GM21737 (cell line): Measurements from ENCODE around the gene ZNF473.
"Not testable (repeated sequence)": the region's sequence is repeated elsewhere in the genome, so short reads cannot be mapped to it uniquely, and the experiment has no call there.

Experiments
- ATAC-seq: cut with Tn5 transposase; IDR thresholded peaks from one replicate; pipeline ENCODE4 v1.9.1; 2021; ENCODE audit warnings: mild to moderate bottlenecking, moderate library complexity; ENCODE audit not compliant: unreplicated experiment

The ZNF473 gene

GRCh38 chr19:50097884-50098283 lies 72.1 kb downstream of the ZNF473 start:
- ATAC-seq: not testable (repeated sequence)

GRCh38 chr19:50098892-50099291 lies 73.1 kb downstream of the ZNF473 start:
- not testable (repeated sequence) for ATAC-seq

DNA sequence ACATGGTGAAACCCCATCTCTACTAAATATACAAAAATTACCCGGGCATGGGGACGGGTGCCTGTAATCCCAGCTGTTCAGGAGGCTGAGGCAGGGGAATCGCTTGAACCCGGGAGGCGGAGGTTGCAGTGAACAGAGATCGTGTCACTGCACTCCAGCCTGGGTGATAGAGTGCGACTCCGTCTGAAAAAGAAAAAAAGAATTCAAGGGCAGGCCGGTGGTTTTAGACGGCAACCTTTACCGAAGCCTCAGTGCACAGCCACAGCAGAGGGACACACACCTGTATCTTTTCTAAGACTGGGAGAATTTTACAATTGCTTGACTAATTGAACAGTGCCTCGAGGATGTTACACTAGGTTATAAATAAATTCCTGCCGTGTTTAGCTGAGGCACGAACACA lies 73.9 kb downstream of the ZNF473 start:
- not testable (repeated sequence) for ATAC-seq

DNA sequence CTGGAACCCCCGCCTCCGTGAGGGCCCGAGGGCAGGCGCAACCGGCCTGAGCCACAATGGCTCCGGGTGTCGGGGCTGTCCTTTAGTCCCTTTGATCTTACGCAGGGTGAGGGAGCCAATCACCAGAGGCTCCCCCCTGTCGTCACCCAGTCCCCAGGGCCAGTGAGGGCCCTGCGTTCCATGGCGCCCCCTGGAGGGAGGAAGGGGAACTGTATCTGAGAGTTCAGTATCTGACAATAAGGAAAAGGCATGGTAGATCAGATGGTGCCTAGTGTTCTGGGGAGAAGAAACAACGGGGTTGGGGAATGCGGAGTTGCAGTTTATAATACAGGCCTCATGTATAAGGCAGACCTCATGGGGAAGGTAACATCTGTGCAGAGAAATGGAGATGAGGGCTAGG lies 75.1 kb downstream of the ZNF473 start:
- not testable (repeated sequence) for ATAC-seq
